ENCODE results near the gene BHMT2.

The BHMT2 gene

DNA sequence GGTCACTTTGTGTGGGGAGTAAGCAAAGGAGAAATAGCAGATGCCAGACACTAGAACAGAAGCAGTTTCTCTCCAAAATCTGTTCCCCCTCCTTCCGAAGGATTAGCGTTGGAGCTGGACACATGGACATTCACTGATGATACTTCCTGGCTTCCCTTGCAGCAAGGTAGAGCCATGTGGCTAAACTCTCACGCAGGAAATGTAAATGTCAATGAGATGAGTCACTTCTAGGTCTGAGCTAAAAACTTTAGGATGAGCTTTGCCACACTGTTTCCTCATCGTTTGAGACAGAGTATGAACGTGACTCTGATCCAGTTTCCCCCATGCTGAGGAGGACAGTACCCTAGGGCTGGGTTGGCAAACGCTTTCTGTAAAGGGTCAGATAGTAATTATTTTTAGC lies 5.1 kb downstream of the BHMT2 start:
- no peak for DNase-seq

DNA sequence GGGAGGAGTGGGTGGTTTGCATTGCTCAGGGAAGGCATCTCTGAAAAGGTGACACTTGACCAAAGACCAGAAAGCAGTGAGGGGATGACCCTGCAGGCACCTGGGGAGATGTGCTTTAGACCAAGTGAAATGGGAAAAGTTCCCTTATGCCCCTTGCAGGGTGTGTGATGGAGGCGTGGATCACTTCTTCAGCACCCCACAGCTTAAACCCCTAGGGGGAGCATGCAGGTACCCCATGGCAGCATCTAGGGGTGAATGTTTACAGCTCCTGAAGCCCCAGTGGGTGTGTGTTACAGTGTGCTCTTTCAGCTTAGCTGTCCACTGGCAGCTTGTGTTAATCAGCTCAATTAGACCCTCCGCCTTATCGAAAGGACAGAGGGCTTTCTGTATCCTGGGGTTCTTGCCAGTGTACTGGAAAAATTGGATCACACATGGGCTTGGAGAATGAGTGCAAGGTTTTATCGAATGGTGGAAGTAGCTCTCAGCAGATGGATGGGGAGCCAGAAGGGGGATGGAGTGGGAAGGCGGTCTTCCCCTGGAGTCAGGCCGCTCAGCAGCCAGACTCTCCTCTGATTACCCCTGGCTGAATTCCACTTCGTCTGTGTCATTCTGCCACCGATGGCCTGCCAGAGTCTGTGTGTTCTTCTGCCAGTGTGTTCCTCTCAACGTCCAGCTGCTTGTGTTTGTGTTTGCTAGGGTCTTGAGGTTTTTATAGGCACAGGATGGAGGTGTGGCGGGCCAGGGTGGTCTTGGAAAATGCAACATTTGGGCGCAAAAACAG lies 6.3 kb downstream of the BHMT2 start:
- DNase-seq = no peak

DNA sequence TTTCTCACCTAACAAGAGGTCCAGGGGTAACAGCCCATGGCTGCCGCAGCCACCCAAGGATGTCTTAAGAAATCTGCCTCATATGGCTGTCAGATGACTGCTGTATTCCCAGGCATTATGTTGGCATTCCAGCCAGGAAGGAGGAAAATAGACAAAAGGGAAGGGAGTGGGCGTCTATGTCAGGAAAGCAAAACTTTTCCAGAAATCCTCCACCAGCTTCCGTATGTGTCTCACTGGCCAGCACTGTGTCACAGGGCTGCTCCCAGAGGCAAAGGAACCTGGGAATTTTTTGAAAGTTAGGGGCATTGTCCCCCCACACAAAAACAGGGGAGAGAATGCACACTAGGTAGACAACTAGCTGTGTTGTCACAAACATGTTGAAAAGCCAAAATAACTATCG lies 7.3 kb downstream of the BHMT2 start:
- DNase-seq = no peak

DNA sequence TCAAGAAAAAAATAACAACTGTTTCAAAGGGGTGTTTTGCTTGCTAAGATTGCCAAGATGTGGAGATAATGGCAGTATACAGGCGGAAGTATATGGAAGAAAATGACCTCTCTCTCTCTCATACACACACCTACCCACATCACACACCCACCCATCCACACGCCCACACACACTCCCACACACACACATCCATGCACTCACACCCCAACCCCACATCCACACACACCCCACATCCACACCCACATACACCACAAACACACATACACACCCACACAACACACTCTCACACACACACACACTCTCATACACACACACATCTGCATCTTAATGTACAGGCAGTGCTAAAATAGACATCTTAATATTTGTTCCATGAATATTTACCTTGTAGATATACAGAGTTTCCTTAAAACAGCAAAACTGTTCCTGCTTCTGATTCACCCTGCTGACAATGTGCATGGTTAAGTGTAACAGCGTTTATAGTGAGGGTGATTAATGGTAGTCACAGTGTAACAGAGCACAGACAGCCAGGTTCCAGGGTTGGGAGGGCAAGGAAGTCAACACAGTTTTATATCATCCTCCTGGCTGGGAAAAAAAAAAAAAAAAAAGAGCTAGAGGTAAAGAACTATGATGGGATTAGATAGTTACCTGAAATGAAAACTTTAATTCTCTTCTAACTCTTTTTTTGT lies 8.3 kb downstream of the BHMT2 start:
- DNase-seq = no peak

DNA sequence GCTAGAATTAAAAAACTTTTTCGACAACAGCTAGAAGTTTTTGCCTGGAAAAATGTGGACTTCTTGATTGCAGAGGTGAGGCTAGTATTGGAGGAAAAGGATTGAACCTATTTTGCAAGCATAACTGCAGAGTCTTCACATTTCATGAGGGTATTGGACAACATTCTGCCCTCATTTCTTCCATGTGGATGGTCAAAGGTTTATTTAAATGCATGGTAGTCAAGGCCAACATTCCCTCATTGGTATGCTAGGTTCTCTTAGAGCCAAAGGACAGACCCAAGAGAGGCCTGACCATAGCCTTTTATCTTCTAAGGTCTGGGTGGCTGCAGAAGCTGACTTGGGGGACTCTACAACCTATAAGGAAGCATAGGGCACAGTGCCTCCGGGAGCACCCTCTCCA lies 11.2 kb downstream of the BHMT2 start:
- DNase-seq = no peak

DNA sequence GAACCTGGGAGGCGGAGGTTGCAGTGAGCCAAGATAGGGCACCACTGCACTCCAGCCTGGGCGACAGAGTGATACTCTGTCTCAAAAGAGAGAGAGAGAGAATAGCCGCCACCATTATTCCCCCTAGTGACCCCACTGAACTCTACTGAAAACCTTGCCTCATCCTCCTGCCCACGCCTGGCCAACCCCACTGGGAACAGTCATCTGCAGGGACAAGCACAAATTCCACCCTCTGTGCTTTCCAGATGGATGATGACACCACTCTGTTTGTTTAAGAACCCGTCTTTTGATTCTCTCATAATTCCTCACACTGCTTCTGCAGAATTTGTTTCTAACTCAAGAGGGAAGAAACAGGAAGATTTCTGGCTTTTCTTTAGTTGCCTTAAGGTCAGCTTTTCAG lies 12.2 kb downstream of the BHMT2 start:
- no peak for DNase-seq

DNA sequence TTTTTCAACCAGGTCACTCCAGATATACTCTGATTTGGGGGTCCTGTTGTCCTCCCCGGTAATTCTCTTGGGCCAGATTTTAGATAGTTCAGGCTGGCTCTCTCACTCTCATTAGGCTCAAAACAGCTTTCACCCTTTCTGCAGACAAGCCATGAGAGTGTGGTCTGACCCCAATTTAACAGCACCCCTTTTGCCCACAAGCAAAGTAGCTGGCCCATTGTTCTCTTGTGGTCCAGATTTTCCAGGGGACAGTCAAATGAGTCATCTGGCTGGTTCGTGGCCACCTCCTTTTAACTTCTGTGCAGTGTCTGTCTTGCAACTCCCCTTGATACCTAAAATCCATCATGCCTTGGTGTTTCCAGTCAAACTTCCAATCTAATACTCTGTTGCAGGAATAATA lies 16.5 kb downstream of the BHMT2 start:
- no peak for DNase-seq

DNA sequence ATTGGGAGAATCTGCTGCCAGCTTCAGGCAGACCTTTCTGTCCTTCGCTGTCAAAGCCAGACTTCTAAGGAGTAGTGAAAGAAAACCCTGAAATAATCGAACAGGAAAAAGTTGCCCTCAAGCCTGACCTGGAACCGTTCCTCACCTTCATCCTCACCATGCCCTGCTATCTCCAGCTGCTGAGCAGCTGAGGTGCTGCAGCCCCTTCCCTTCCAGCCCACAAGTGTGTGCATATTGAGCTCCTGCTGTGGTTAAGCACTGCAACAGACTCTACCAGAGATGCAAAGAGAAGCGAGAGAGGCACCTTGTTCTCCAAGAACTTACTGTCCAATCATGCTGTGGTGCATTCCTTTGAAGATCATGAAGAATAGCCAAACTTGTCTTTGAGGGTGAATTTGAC lies 18.9 kb downstream of the BHMT2 start:
- no peak for DNase-seq

DNA sequence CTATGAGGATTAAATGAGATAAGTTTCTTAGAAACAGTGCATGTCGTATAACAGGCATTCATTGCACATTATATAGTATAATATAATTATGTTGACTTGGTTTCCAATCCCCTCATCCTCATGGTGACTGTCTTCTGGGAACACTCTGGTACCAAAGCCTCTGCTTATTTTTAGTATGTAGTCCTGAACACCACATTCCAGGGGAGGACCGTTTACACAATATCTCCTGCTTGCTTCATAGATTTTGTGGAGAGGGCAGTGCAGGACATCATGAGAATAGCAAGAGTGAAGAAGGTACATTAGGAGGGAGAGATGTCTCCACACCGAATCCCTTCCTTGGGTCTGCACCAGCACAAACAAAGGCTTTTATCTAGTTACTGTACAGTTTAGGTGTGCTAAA lies 21.5 kb downstream of the BHMT2 start:
- DNase-seq = no peak

DNA sequence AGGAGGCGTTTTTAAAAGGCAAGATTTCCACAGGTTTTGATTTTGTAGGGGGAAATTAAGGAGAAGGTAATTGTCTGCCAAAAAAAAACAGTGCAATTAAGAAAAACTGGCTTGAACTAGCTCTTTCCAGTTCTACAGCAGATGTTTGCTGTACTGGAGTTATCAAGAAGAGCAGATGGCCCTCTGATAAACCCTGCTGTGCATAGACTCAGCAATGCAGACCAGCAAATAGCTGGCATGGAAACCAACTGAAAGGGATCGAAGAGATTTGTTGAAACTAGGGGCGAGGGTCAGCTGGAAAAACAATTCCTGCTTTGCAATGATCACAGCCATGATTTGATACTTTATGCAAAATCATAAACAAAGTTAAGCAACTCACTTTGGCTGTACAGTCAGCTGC lies 24.2 kb downstream of the BHMT2 start:
- DNase-seq = peak; percentile 14

DNA sequence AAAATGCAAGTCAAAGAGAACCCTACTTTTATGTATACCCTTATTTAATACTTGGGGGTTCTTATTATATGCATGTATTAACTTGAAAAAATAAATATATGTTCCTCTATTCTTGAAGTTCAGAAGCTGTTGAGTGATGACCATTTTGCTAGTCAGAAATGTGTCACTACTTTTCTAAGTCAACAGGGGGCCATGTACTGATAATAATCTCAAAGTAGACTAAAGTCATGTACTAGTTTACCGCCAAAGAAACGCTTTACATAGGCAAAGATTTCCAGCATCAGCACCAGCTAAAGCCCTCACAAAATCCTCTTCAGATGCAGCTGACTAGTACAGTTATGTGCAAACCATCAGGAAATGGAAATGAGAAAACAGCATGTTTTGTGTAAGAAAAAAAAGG lies 36.3 kb downstream of the BHMT2 start:
- DNase-seq = no peak

DNA sequence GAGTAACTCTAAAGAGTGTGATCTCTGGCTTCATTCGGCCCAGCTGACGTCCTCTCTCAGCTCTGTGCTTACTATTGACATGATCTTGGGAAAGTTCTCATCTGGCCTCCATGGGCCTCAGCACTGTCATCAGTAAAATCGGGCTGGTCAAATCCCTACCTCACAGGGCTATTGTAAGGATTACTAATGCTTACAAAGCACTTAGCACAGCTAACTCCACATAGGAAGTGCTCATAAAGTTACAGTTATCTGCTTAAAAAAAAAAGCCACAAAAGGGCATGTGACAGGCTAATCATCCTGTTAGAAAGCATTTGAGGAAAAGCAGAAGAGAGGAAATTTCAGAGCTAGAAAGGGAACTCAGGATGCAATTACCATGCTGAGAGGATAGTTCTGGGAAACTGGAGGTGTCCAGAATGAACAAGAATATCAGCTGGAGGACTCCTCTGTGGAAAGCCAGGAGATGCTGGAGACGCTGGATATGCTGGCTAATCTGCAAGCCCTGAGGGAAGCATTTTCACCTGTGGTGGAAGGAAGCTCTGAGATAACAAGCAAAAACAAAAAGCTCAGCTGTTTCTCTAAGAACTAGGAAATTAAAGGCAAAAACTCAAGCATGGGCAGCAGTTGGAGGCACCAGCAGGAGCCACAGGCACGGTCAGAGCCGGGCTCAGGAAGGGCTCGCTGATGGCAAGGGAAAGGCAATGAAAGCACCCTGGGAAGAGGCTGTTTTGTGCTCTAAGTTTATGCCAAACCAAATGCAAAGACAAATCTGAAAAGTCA lies 37.6 kb downstream of the BHMT2 start:
- no peak for DNase-seq

DNA sequence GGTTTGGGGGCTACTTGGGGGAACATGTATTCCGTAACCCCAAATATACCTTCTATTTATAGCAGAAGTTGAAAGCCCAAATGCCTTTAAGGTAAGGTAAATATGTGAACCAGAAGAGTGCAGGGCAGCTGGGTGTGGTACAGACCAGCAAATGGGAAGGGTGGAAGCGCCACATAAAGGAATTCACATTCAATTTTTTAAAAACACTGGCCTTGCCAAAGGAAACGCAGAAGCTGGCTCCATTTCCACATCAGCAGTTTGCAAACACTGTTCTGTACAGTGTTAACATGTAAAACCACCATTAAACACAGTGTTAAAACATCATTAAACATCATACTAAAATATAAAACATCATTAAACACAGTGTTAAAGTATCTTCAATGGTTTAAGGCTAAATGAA lies 38.5 kb downstream of the BHMT2 start:
- no peak for DNase-seq

DNA sequence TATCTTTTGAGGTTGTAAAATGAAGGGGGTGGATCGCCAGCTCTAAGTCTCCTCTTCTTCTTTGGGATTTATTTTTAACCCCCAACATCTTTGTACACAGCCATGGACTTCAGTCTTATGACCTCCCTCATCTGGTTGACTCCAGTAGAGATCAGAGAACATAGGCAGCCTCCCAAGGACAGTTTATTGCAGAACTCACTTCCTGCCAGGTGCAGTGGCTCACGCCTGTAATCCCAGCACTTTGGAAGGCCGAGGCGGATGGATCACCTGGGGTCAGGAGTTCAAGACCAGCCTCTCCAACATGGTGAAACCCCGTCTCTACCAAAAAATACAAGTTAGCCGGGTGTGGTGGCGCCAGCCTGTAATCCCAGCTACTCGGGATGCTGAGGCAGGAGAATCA lies 39.2 kb downstream of the BHMT2 start:
- no peak for DNase-seq

DNA sequence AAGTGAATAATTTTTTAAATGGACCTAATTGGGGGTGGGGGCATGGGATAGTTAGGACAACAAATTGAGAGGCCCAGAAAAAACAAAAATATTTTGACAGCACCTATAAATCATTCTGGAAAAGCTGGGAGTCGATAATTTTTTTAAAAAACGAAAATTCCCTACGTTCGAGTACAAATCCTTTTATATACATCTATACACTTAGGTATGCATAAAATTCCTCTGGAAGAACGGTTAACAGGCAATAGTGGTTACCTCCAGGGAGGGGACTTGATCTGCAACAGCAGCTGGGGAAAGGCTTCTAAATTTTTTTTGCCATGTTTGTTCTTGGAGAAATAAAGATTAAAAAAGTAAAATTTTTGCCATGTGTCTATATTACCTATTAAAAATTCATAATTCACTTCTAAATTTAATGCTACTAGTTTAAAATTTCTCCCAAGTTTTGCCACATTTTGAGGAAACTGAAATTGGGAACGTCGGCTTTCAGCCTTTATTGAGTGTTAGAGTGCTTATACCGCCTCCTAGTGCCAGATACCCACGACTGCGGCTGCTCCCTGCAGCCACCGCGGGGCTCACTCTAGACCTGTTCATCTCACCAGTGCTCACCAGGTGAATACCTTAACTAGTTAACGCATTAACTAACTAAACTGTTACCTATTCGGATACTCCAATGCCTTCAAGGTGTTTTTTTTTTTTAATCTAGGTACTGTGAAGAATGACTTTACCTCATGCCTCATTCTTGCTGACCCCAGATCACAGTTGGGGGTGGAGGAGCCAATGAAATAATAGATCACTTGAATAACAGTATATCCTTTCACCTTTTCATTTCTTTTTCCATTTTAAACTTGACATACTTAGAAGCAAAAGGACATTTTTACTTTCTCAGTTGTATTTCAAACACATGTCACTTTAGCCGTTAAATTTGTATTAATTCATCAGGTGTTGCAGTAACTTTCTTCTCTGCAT lies 40.2 kb downstream of the BHMT2 start:
- DNase-seq = no peak

DNA sequence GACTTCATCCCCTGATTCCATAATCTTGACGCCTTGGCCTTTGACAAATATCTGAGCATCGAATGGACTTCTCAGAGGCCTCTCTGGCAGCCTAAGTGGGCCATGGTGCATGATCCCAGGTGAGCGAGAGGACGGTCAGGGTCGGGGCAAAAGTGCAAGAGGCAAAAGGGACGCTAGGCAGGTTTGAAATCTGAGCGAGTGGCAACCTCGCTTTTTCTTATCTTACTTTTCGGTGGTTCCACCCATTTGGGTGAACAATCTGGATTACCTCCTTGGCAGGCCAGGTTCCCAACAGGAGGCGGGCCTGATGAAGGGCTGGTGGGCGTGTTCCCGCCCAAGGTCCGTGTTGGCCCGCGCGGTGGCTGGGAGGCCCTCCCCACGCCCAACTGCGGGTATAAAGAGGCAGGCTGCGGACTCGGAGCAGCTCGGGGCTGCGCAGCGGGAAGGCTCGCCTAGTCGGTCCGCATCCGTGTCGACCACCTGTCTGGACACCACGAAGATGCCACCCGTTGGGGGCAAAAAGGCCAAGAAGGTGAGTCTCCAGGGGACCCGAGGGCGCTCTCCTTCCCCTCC lies 41.9 kb downstream of the BHMT2 start, which contains the start of gene BHMT:
BHMT (plus strand) TSS at position 423 of the 573 bp plus-strand sequence; CDS start at position 500, 77 bp downstream.
- DNase-seq = peak; percentile 13

DNA sequence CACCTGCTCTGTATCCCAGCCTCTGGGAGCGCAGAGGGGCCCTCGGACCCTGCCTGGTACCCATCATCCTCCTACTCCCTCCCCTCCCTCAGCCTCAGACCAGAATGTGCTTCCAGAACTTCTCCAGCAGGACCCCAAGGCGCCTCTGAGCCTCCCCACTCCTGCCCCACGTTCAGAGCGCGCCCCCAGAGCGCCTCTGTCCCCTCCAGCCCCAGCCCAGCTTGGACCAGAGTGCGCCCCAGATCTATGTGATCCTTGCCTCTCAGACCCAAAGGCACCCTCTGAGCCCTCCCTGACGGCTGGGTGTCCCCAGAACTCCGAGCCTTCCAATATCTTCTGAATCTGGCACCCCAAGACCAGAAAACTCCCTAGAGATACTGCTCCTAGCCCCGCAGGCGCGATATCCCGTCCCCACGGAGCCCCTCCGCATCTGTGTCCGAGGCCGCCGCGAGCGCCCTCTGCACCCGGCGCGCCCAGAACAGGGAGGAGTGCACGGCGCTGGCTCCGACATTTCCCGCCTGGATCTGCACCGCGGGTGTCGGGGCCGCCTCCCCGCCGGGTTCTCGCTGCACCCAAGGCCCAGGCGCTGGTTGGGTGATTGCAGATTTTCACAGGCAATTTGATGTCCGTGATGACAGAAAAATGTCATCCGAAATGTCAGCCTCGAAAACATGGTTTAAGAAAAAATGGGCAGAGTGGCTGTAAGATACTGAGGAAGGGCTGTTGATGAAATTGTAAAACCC lies 42.6 kb downstream of the BHMT2 start:
- no peak for DNase-seq

DNA sequence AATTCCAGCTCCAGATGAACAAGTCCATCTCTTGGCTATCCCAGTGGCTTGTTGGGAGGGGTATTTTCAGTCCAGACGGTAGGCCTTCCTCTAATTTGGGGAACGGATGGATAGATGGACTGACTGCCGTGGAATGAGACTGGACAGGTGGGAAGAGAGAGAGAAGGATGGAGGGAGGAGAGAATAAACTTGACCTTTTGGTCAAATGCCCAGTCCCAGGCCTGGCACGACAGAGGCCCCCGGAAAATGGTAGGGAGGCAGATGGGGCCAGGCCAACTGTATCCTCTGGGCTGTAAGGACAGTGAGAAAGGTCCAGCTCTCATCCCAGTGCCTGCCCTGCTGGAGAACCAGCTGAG lies 43.1 kb downstream of the BHMT2 start:
- no peak for DNase-seq

DNA sequence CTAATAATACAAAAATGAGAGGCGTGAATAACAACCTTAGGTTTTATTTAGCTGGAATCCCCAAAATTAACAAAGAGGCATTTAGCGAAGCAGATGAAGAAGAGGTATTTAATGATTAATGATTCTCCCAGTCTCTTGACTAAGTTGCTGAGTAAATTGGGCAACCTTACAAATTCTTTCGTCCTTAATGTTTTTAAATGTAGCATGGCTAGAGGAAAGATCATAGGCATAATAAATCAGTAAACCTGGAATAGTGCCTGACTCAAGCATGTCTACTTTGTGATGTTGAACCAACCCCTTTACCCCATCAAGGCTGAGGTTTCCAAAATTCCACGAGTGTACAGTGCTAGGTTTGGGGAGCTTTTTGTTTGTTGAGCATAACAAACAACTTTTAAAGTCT lies 49.9 kb downstream of the BHMT2 start:
- DNase-seq = no peak

DNA sequence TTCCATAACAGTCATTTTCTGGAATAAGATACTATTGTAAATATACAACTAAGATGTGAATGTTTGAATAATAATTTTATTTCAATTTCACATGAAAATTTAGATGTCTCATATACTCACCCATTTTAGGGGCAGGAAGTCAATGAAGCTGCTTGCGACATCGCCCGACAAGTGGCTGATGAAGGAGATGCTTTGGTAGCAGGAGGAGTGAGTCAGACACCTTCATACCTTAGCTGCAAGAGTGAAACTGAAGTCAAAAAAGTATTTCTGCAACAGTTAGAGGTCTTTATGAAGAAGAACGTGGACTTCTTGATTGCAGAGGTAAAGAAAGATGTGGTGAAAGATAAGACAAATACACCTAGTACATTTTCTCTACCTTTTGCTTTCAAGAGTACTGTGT lies 50.7 kb downstream of the BHMT2 start:
- no peak for DNase-seq

DNA sequence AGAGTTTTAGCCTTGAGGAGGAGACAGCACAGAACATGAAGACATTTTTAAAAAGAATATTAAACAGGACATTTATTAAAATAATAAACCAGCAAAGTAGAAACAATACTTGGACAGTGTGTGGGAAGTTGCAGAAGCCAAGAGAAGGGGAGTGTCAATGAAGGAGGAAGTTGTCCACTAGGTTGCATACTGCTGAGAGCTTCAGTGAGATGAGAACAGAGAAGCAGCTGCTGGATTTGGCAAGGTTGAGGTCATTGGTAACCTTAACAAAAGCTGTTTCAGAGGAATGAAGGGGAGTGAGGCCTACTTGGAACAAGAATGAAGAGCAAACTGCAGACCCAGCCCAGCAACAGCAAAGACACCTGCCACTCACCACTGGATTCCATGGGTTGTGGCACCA lies 53.4 kb downstream of the BHMT2 start:
- DNase-seq = no peak

DNA sequence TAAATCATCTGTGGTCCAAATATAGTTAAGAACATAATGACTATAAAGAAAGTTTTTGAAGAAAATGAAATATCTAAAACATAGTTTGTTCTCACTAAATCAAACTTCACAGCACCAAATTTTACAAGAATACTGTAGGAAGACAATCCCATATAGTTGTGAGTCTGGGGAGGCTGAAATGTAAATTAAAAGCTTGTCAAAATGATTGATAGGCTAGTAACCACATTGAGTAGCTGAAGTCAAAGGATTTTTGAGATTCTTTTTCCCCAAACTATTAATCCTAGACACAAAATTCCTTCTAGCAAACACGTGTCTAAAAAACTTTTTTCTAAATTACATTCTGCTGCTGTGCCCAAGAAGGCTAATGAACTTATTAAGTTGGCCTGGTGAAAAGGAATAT lies 55.0 kb downstream of the BHMT2 start:
- no peak for DNase-seq
